ENCODE data around the gene ATP6V0E2. TPM values are rescaled to one million over a fixed set of nuclear protein-coding genes. Genes with fewer than 3 reads are reported as not detected.

The ATP6V0E2 gene
- total and polyA plus RNA-seq, 2 donors from 2014 or later, result 19.8 to 138 TPM

- no peak overlapping the region for H3K9ac ChIP-seq (ENCODE audit: low read length in 3 of 3)
- TF ChIP-seq CTCF (IDR thresholded peaks at IDR 0.05; ENCODE audit: borderline replicate concordance, extremely low read depth, insufficient read depth), result no peak
- no peaks in the 10 kb centered on the region for H3K27me3 ChIP-seq (ENCODE audit: control insufficient read depth, insufficient read depth, low read length)
- peaks cover 0 to 4% (median 0%) of the 10 kb centered on the region in 3 donors for H3K4me1 ChIP-seq (ENCODE audit: control insufficient read depth in 2 of 3, insufficient read depth in 2 of 3, low read depth in 1 of 3, low read length in 3 of 3)
- intact Hi-C loops (cut with DNase I), result no loop called here
- no peak overlapping the region for H3K27ac ChIP-seq (ENCODE audit: low read depth in 2 of 2, low read length in 2 of 2)
- H3K9me3 ChIP-seq (ENCODE audit: control insufficient read depth in 2 of 3, insufficient read depth in 1 of 3, low read length in 3 of 3), result no peaks in the 10 kb centered on the region
- no peak overlapping the region for H3K4me3 ChIP-seq (ENCODE audit: low read length in 3 of 3)
- no peaks in the 10 kb centered on the region for H3K36me3 ChIP-seq (ENCODE audit: control insufficient read depth in 2 of 3, insufficient read depth in 3 of 3, low read length in 3 of 3)
- FAIRE-seq (no peak), DNase-seq (peak in 1 of 5 donors; percentile 53)
Observed at GRCh38 chr7:149833495-149834130, 40.2 kb upstream of the ATP6V0E2 start.

GRCh38 chr7:149834601-149835000 is 39.2 kb upstream of the ATP6V0E2 start:
- intact Hi-C loops (cut with DNase I), result no loop called here
- no peak overlapping the region for H3K9ac ChIP-seq (ENCODE audit: low read length in 3 of 3)
- H3K4me3 ChIP-seq (ENCODE audit: low read length in 3 of 3), result no peak overlapping the region
- DNase-seq (no peak), FAIRE-seq (no peak)
- H3K27me3 ChIP-seq (ENCODE audit: control insufficient read depth, insufficient read depth, low read length), result no peaks in the 10 kb centered on the region
- no peaks in the 10 kb centered on the region for H3K9me3 ChIP-seq (ENCODE audit: control insufficient read depth in 2 of 3, insufficient read depth in 1 of 3, low read length in 3 of 3)
- peaks cover 0 to 9% (median 1%) of the 10 kb centered on the region in 3 donors for H3K4me1 ChIP-seq (ENCODE audit: control insufficient read depth in 2 of 3, insufficient read depth in 2 of 3, low read depth in 1 of 3, low read length in 3 of 3)
- no peak overlapping the region for H3K27ac ChIP-seq (ENCODE audit: low read depth in 2 of 2, low read length in 2 of 2)
- no peaks in the 10 kb centered on the region for H3K36me3 ChIP-seq (ENCODE audit: control insufficient read depth in 2 of 3, insufficient read depth in 3 of 3, low read length in 3 of 3)
- no peak for TF ChIP-seq CTCF (IDR thresholded peaks at IDR 0.05; ENCODE audit: borderline replicate concordance, extremely low read depth, insufficient read depth)

- Histone ChIP-seq H3K27ac (ENCODE audit: low read depth in 2 of 2, low read length in 2 of 2) (no peak overlapping the region), H3K4me3 (ENCODE audit: low read length in 3 of 3) (no peak overlapping the region), H3K4me1 (ENCODE audit: control insufficient read depth in 2 of 3, insufficient read depth in 2 of 3, low read depth in 1 of 3, low read length in 3 of 3) (peaks cover 0 to 9% (median 2%) of the 10 kb centered on the region in 3 donors), H3K27me3 (ENCODE audit: control insufficient read depth, insufficient read depth, low read length) (no peaks in the 10 kb centered on the region), H3K36me3 (ENCODE audit: control insufficient read depth in 2 of 3, insufficient read depth in 3 of 3, low read length in 3 of 3) (no peaks in the 10 kb centered on the region), H3K9ac (ENCODE audit: low read length in 3 of 3) (no peak overlapping the region), H3K9me3 (ENCODE audit: control insufficient read depth in 2 of 3, insufficient read depth in 1 of 3, low read length in 3 of 3) (no peaks in the 10 kb centered on the region)
- intact Hi-C loops (cut with DNase I), result no loop called here
- no peak for TF ChIP-seq CTCF (IDR thresholded peaks at IDR 0.05; ENCODE audit: borderline replicate concordance, extremely low read depth, insufficient read depth)
- DNase-seq, result no peak
- FAIRE-seq, result no peak
Observed at GRCh38 chr7:149836434-149836833, 37.3 kb upstream of the ATP6V0E2 start.

All from kidney (tissue), 14 donors.